Measurements from ENCODE around the gene XPNPEP1.

XPNPEP1 gene

DNA sequence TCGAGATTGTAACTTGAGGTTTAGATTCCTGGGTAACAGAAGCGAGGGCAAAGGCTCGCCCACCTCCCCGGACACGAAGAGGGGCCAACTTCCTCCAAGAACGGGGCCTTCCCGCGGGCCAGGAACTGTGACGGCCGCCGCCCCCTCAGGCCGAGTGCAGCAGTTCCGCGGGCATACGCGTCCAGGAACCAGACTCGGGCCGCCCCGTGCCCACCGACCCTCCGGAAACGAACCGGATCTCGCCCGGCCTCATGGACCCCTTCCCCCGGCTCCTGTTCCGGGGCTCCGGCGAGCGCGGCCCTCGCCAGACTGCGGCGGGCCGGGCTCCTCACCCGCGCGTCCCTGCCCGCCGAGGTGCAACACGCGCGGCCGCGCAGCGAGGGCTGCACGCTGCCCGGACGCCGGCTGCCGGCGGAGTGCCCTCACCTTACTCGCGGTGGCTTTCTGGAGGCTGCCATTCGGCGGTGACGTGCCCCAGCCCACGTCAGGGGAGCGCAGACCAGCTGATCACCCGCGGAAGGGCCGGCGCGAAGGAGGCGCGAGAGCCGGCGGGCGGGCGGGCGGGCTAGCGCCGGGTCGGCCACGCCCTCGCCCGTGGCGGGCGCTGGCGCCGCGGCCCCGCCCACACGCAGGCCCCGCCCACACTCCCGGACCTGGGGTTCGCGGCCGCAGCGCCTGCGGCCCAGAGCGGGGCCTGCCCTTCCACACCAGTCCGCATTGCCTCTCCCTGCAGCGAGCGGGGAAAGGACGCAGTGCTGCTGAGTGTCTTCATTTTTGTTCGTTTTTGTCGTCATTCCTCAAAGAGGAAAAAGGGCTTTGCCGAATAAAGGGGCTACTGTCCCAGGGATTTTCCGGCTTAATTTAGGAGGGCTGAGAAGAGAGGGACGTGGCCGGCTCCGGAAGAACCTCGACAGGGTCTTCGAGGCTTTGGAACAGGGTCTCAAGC, at the start of gene XPNPEP1:
TSS of gene XPNPEP1 (minus strand) at position 536 of the 946 bp plus-strand sequence. CDS start at position 458, 78 bp downstream.
- DNase-seq = peak; percentile 75 to 84

GRCh38 chr10:109972372-109973001, 49.2 kb upstream of the XPNPEP1 start:
- no peak for DNase-seq

- no peak for DNase-seq
Measured at GRCh38 chr10:109971634-109972033, 48.3 kb upstream of the XPNPEP1 start.

DNA sequence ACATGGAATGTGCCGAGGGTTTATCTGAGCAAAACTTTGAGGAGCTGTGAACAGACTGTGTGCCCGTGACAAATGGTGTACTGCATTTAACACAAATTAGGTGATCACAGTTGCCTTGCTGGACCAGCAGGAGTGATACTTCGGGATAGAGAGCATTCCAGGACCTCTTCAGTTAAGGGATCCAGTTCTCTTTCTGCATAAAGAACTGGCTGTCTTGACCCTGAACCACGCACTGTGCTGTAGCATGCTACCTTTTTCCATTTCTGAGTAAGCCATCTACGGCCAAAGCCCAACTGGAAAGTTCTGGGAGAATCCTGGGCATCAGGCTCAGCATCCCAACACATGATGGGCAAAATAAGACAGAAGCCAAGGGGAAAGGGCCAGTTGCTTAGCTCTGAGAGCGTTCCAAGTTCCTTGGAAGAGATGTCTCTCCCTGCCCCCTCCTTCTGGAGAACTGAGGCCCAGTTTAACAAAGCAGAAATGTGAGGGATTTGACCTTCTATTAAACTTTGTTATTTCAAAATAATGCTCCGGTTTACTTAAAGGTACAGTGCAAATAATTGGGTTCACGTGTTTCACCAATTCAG, 46.5 kb upstream of the XPNPEP1 start:
- DNase-seq = no peak

- DNase-seq = no peak
Measured at GRCh38 chr10:109968953-109969759, 45.8 kb upstream of the XPNPEP1 start.

DNA sequence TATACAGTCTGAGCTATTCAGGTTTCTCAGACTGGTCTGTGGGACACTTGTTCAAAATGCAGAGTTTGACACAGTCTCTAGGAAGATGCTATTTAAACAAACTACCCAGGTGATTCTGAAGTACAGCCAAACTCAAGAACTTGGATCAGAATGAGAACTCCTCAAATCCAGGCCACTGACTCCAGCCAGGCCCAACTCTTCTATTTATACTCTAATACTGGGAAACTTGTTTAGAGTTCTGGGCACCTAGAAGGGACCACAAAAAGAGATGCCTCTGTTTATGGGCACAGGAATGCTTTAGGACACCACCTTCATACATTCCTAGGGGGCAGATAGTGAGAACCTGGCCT, 44.4 kb upstream of the XPNPEP1 start:
- no peak for DNase-seq

- DNase-seq = no peak
Measured at GRCh38 chr10:109966961-109967738, 43.8 kb upstream of the XPNPEP1 start.

- no peak for DNase-seq
Measured at GRCh38 chr10:109964318-109964717, 41.0 kb upstream of the XPNPEP1 start.

GRCh38 chr10:109963439-109963838, 40.1 kb upstream of the XPNPEP1 start:
- DNase-seq = no peak

DNA sequence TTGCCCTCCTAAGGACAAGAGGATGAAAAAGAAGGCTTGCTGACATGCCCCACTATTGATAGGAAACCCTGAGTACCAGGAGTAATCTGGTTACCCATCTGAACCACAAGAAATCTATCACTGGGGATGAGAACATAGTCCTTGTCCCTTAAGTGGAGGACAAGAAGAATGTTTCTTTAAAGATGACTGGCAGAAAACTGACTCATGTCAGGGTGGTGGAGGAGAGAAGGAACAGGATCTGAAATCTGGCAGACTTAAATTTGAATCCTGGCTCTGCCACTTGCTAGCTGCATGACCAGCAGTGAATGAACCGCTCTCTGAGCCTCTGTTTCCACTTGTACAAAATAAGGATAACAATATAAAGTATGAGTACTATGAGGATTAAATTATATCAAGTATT, 38.9 kb upstream of the XPNPEP1 start:
- DNase-seq = no peak

DNA sequence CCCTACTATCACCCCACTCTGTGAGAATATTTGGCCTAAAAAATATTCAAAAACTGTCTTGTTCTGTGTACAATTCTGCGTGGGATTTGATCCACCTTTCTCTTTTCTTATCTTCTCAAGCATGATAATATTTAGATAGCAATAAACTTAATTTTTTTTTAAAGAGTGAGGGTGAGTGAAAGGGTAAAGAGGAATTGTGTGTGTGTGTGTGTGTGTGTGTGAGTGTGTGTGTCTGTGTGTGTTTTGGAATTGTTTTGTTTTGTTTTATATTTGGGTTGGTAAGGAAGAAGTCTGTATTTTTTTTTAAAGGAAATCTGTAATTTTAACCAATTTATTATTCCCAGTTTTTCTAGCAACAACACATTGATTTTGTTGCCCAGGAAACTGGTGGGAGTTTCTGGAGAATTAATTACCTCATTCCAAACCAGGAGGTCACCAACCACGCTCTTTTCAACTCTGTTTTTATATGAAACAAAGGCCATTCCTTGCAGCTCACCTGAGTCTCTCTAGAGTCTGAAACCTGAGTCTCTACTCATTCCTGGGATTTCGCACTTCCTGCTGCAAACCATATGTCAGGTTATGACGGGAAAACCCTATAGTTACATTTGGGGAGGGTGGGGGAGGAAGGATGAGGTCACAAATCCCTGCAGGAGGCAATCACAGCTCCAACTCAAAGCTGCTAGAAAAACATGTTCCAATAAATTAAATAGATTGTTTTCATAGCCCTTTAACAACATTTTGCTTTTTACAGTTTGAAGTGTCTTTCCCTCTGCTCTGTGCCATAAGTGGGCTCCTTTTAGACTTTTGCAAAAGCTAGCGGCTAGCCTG, 38.1 kb upstream of the XPNPEP1 start:
- DNase-seq = no peak

DNA sequence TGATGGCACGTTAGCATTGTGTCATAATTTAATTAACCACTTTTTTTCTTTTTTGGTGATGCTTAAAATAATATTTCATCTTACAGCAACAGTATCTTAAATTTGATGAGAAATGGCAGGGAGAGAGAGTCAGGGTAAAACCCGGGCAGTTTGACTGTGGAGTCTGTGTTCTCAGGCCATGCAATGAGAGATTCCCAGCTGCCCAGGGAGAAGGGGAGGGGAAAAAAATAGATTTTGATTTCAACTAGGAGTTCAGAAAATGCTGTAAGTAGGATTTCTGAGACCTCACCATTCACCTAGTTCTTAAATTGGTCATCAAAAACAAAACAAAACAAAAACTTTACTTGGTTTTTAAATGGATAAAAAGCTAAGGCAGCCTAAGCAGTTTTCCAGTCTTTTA, 37.4 kb upstream of the XPNPEP1 start:
- DNase-seq = no peak

DNA sequence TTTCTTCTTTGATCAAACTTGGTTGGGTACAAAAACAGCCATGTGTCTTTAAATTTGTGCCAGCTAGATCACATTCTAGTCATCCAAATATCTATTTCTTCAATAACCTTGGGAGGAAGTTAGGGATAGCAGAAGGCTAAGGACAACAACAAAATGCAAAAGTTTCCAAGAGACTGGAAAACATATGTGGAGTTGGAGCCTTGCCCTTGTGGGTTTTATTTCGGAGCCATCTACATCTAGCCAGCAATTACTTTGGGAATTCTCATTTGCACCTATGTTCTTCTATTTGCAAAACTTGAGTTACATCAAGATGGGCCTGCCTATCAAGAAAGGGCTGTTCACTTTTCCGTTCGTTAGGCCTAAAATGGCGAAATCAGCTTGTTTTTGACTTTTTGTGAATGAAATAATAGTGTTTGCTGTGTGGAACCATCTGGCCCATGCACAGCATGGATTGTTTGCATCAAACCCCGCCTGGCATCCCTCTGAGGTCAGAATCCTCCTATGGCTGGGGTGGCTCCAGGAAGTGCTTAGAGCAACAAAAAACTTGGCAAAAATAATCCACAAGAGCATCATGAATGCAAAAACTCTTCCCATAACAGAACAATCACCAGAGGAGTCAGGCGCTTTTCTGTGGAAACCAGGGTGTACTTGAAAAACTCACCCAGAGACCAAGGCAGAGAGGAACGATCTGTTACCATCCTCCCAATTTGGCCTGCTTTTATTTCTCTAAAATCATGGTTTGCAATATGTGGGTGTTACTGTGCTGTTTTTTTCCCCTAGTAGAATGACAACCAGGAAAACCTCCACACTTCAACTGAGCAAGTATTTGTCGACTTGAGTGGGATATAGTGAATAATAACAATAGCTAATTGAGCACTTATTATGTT, 36.2 kb upstream of the XPNPEP1 start:
- DNase-seq = no peak

GRCh38 chr10:109958059-109958458, 34.7 kb upstream of the XPNPEP1 start:
- no peak for DNase-seq

GRCh38 chr10:109957092-109957797, 33.9 kb upstream of the XPNPEP1 start:
- no peak for DNase-seq

DNA sequence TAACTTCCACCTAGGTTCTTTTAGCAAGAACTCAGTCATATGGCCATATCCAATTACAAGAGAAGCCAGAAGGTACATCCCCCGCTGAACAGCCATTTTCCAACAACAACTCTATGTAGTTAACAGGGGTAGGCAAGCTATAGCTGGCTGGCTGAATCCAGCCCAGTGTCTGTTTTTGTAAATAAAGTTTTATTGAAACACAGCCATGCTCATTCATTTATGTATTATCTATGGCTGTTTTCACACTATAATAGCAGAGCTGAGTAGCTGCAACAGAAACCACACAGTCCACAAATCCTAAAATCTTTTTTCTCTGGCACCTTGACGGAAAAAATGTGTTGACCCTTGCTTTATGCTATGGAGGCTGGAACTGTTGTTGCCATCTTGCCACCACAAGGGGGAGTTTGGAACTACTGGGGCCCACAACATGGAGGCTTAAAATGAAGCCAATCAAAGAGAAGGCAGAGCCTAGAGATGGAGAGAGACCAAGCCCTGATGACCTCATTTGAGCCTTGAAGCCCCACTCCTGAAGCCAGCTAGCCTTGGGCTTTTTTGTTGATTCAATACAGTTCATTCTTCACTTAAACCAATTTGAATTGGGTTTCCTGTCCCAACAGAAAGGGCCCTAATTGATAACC, 33.3 kb upstream of the XPNPEP1 start:
- DNase-seq = peak; percentile 41 to 51

DNA sequence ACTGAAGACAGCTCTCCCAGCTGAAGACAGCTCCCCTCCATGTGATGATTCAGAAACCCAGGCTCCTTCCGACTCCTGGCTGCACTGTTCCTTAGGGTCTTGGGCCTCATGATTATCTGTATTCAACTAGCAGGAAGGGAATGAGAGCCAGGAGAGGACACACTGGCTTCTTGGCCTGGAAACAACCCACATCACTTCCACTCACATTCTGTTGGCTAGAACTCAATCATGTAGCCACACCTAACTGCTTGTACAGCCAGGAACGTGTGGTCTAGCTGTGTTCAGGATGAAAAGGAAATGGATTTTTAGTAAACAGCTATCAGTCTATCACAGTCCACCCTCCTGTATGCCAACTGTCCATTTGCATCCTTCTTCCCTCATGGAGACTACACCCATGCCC, 30.5 kb upstream of the XPNPEP1 start:
- no peak for DNase-seq

DNA sequence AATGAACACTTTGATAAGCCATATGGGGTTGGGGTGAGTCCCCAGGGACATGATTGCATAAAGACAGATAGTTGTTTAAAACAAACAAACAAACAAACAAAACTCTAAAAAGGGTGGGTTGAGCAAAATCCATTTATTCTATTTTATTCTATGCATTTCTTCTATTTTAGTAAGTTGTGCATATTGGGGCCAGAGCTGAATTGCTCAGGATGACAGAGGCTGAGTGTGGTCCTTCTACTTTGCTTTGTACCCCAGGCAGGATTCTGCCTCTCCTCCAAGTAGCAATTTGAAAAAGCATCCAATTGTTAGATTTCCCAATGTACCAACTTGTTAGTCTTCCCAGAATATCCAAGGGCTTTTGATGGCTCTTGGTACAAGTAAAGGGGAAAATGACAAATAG, 29.2 kb upstream of the XPNPEP1 start:
- no peak for DNase-seq
